ENCODE data around the gene LY6G6C.

- TF ChIP-seq CTCF (conservative IDR thresholded peaks at IDR 0.05) = no peak
- no peak for TF ChIP-seq ZFX (IDR thresholded peaks at IDR 0.05)
Observed at GRCh38 chr6:31744422-31744821, 22.9 kb upstream of the LY6G6C start.

Data from C4-2B (cell line).